ENCODE results near the gene STAM. TPM values are rescaled to one million over a fixed set of nuclear protein-coding genes. Genes with fewer than 3 reads are reported as not detected.

Gene STAM
- total and polyA plus RNA-seq, 2 donors: 18.2 to 19.8 TPM

DNA sequence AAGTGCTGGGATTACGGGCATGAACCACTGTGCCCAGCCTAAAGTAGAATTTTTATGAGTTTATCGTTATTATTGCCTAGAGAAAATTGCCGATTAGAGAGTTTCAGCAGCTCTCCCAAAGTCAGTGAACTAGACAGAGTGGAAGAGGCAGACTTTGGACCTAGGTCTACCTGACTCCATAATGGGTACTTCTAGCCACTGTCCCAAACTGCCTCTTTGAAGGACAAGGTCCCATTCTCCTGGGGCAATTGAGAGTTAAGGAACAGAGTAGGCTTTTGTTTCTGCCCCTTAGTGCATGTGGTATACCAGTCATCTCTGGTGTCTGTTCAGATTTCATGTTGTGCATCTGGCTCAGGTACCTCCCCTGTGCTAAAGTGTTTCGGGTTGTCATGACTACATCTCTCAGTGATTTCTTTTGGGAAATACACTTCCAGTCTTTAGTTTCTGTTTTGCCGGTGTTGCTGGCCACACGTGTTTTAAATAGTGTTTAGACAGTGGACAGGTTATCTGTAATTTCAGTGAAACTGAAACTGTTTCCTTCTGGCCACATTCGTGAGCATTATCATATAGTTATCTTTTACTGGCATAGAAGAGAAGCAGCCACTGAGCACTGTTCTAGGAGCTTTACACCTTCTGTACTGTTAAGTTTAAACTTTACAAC is 112.7 kb downstream of the STAM start:
- DNase-seq (ENCODE audit: low read depth in 6 of 9, low spot score in 9 of 9): peak in 1 of 9 donors; percentile 37
- H3K4me3 ChIP-seq (ENCODE audit: low read length in 2 of 2): no peak overlapping the region
- no peaks in the 10 kb centered on the region for H3K27me3 ChIP-seq (ENCODE audit: control insufficient read depth in 2 of 2, insufficient read depth in 1 of 2, low read length in 1 of 2)
- WGBS: 46% methylated on average over 7 of the region's 7 CpGs
- H3K36me3 ChIP-seq (ENCODE audit: control insufficient read depth in 2 of 2, insufficient read depth in 2 of 2, low read length in 1 of 2): no peaks in the 10 kb centered on the region
- H3K4me1 ChIP-seq (ENCODE audit: control insufficient read depth in 2 of 2, insufficient read depth in 2 of 2, low read length in 2 of 2): no peaks in the 10 kb centered on the region
- H3K9me3 ChIP-seq (ENCODE audit: control insufficient read depth in 2 of 2, insufficient read depth in 1 of 2, low read length in 1 of 2): no peaks in the 10 kb centered on the region
- no peak overlapping the region for H3K27ac ChIP-seq (ENCODE audit: low read depth in 1 of 2, low read length in 1 of 2)

DNA sequence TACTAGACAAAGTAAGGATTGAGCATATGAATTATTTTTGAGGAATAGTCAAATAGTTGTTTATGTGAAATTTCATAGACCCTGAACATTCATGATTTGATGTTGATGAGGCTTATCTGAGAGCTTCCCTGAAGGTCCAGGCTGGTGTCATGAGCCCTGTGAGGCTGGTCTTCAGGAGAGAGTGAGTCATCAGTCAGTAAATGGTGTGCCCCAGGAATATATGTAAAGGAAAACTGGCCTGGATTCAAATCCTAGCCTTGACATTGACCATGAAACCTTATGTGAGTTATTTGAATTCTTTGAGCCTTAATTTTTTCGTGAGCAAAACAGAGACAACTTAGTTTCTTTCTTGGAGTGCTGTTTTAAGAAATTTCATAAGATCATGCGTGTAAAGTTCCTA is 114.2 kb downstream of the STAM start:
- H3K27me3 ChIP-seq (ENCODE audit: control insufficient read depth in 2 of 2, insufficient read depth in 1 of 2, low read length in 1 of 2): no peaks in the 10 kb centered on the region

DNA sequence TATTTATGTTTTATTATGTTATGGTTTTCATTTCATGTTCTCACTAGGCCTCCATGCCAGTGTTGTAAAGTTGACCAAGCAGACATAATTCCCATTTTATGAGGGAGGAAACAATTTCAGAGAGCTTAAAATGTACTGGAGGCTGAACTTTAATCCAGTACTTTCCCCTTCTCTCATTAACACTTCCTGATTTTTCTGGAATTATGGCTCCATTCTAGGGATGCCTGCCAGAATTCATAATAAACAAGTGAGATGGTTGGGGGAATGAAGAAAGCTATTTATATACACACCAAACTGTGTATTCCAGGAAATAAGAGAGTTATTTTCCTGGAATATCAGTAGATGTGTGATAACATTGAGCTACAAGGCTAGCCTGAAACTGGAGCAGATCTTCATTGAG is 114.9 kb downstream of the STAM start:
- no peaks in the 10 kb centered on the region for H3K36me3 ChIP-seq (ENCODE audit: control insufficient read depth in 2 of 2, insufficient read depth in 2 of 2, low read length in 1 of 2)
- no peaks in the 10 kb centered on the region for H3K9me3 ChIP-seq (ENCODE audit: control insufficient read depth in 2 of 2, insufficient read depth in 1 of 2, low read length in 1 of 2)
- no peak overlapping the region for H3K27ac ChIP-seq (ENCODE audit: low read depth in 1 of 2, low read length in 1 of 2)
- no peaks in the 10 kb centered on the region for H3K27me3 ChIP-seq (ENCODE audit: control insufficient read depth in 2 of 2, insufficient read depth in 1 of 2, low read length in 1 of 2)
- no peak for DNase-seq (ENCODE audit: low read depth in 6 of 9, low spot score in 9 of 9)
- H3K4me1 ChIP-seq (ENCODE audit: control insufficient read depth in 2 of 2, insufficient read depth in 2 of 2, low read length in 2 of 2): no peaks in the 10 kb centered on the region
- no peak overlapping the region for H3K4me3 ChIP-seq (ENCODE audit: low read length in 2 of 2)

More for the DNA sequence above, 114.2 kb downstream of the STAM start:
- 95% methylated on average over 2 of the region's 2 CpGs for WGBS
- Histone ChIP-seq H3K27ac (ENCODE audit: low read depth in 1 of 2, low read length in 1 of 2) (no peak overlapping the region), H3K4me3 (ENCODE audit: low read length in 2 of 2) (no peak overlapping the region), H3K9me3 (ENCODE audit: control insufficient read depth in 2 of 2, insufficient read depth in 1 of 2, low read length in 1 of 2) (no peaks in the 10 kb centered on the region), H3K36me3 (ENCODE audit: control insufficient read depth in 2 of 2, insufficient read depth in 2 of 2, low read length in 1 of 2) (no peaks in the 10 kb centered on the region), H3K4me1 (ENCODE audit: control insufficient read depth in 2 of 2, insufficient read depth in 2 of 2, low read length in 2 of 2) (no peaks in the 10 kb centered on the region)
- no peak for DNase-seq (ENCODE audit: low read depth in 6 of 9, low spot score in 9 of 9)

DNA sequence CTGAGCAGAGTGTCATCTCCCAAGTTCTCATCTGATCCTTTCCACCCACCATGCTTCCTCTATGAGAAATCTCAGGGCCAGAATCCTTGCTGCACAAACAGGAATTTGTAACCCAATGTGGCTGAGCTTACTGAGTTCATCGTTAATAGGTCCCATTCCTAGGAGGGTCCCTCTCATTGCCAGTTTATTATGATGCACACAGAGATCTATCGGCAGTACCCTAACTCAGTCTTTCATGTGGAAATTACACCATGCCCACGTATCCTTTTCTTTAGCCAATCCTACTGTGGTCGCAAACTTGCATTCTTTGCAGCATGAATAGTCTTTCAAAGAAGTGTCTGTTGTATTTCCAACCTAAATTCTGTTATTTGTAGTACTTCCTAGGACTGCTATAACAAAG is 120.2 kb downstream of the STAM start:
- H3K27me3 ChIP-seq (ENCODE audit: control insufficient read depth in 2 of 2, insufficient read depth in 1 of 2, low read length in 1 of 2): no peaks in the 10 kb centered on the region
- no peak overlapping the region for H3K27ac ChIP-seq (ENCODE audit: low read depth in 1 of 2, low read length in 1 of 2)
- H3K9me3 ChIP-seq (ENCODE audit: control insufficient read depth in 2 of 2, insufficient read depth in 1 of 2, low read length in 1 of 2): peaks cover 0 to 2% of the 10 kb centered on the region in 2 donors
- no peak for DNase-seq (ENCODE audit: low read depth in 6 of 9, low spot score in 9 of 9)
- 93% methylated on average over 4 of the region's 4 CpGs for WGBS
- no peaks in the 10 kb centered on the region for H3K36me3 ChIP-seq (ENCODE audit: control insufficient read depth in 2 of 2, insufficient read depth in 2 of 2, low read length in 1 of 2)
- no peak overlapping the region for H3K4me3 ChIP-seq (ENCODE audit: low read length in 2 of 2)
- no peaks in the 10 kb centered on the region for H3K4me1 ChIP-seq (ENCODE audit: control insufficient read depth in 2 of 2, insufficient read depth in 2 of 2, low read length in 2 of 2)

DNA sequence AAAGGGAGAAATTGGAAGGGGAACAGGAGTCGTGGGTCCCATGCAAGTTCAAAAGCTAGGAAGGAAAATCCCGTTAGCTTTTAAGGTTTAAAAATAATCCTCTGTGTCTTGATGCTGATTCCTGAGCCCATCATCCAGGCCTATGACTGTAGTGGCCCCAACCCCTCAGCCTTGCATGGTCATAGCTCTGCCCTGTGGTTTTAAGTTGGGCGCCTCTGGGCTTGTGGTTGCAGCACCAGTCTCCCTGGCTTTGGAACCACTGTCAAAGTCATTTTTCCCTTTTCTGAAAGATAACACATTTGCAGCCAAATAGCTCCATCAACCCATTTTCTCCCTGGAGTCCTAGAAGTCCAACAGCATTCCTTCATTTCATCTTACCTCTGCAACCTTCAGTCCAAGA is 121.7 kb downstream of the STAM start:
- no peak overlapping the region for H3K27ac ChIP-seq (ENCODE audit: low read depth in 1 of 2, low read length in 1 of 2)
- H3K36me3 ChIP-seq (ENCODE audit: control insufficient read depth in 2 of 2, insufficient read depth in 2 of 2, low read length in 1 of 2): no peaks in the 10 kb centered on the region
- H3K4me1 ChIP-seq (ENCODE audit: control insufficient read depth in 2 of 2, insufficient read depth in 2 of 2, low read length in 2 of 2): no peaks in the 10 kb centered on the region
- H3K9me3 ChIP-seq (ENCODE audit: control insufficient read depth in 2 of 2, insufficient read depth in 1 of 2, low read length in 1 of 2): peaks cover 0 to 2% of the 10 kb centered on the region in 2 donors
- no peaks in the 10 kb centered on the region for H3K27me3 ChIP-seq (ENCODE audit: control insufficient read depth in 2 of 2, insufficient read depth in 1 of 2, low read length in 1 of 2)
- 77% methylated on average over 3 of the region's 3 CpGs for WGBS
- no peak overlapping the region for H3K4me3 ChIP-seq (ENCODE audit: low read length in 2 of 2)
- DNase-seq (ENCODE audit: low read depth in 6 of 9, low spot score in 9 of 9): no peak

Other genes with a start within 250 kb of the STAM start
- 0.42 TPM for gene ST8SIA6, start 189.6 kb upstream of the STAM start, total RNA-seq
- 0.18 TPM for gene ST8SIA6, start 189.6 kb upstream of the STAM start, polyA plus RNA-seq
- 7.3 TPM for gene HACD1, start 26.8 kb upstream of the STAM start, total RNA-seq
- 11.6 TPM for gene HACD1, start 26.8 kb upstream of the STAM start, polyA plus RNA-seq
- gene TMEM236, start 108.0 kb downstream of the STAM start, total RNA-seq: 0.24 TPM
- 0.30 TPM for gene TMEM236, start 108.0 kb downstream of the STAM start, polyA plus RNA-seq
- gene MRC1, start 165.2 kb downstream of the STAM start, total RNA-seq: 6.8 TPM
- gene MRC1, start 165.2 kb downstream of the STAM start, polyA plus RNA-seq: 10.2 TPM

Measured in thymus (tissue), 11 donors.